ENCODE results near the gene SLC6A18. TPM values are rescaled to one million over a fixed set of nuclear protein-coding genes. Genes with fewer than 3 reads are reported as not detected.

SLC6A18 gene
- total RNA-seq, 1 experiment from 2014 or later, result not detected

DNA sequence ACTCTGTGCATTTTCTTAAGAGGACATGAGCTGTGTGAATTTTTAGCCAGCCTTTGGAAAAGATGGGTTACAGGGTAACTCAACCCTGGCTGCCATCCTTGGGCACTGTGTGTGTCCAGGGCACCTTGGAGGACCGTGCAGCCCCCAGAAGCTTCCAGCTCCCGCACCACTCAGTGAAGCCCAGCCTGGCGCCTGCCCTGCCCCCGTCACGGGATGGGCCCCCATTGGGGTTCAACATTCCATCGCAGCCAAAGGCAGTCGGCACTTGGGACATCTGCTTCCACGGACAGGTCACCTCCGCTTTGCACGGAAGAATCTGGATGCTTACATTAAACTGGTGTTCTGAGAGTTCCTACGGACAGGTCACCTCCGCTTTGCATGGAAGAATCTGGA lies 1.9 kb upstream of the SLC6A18 start:
- Mint-ChIP-seq H3K4me1 (ENCODE audit: low read depth, unreplicated experiment) (no peaks in the 10 kb centered on the region), H3K27ac (ENCODE audit: unreplicated experiment) (no peak overlapping the region), H3K9me3 (ENCODE audit: low read depth, unreplicated experiment) (peaks cover 4% of the 10 kb centered on the region), H3K36me3 (ENCODE audit: insufficient read depth, unreplicated experiment) (no peaks in the 10 kb centered on the region), H3K4me3 (ENCODE audit: low read depth, unreplicated experiment) (no peak overlapping the region), H3K27me3 (ENCODE audit: unreplicated experiment) (peaks cover 59% of the 10 kb centered on the region)
- TF ChIP-seq, protein P1, sequence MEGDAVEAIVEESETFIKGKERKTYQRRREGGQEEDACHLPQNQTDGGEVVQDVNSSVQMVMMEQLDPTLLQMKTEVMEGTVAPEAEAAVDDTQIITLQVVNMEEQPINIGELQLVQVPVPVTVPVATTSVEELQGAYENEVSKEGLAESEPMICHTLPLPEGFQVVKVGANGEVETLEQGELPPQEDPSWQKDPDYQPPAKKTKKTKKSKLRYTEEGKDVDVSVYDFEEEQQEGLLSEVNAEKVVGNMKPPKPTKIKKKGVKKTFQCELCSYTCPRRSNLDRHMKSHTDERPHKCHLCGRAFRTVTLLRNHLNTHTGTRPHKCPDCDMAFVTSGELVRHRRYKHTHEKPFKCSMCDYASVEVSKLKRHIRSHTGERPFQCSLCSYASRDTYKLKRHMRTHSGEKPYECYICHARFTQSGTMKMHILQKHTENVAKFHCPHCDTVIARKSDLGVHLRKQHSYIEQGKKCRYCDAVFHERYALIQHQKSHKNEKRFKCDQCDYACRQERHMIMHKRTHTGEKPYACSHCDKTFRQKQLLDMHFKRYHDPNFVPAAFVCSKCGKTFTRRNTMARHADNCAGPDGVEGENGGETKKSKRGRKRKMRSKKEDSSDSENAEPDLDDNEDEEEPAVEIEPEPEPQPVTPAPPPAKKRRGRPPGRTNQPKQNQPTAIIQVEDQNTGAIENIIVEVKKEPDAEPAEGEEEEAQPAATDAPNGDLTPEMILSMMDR (IDR thresholded peaks at IDR 0.05; ENCODE audit: unreplicated experiment), result no peak
- DNase-seq, result no peak
- CTCF ChIA-PET, result no interaction called here
- intact Hi-C loops (cut with micrococcal nuclease; ENCODE audit: unreplicated experiment), result no loop called here
- no TSS peak for BruUV-seq (replicated peaks)

DNA sequence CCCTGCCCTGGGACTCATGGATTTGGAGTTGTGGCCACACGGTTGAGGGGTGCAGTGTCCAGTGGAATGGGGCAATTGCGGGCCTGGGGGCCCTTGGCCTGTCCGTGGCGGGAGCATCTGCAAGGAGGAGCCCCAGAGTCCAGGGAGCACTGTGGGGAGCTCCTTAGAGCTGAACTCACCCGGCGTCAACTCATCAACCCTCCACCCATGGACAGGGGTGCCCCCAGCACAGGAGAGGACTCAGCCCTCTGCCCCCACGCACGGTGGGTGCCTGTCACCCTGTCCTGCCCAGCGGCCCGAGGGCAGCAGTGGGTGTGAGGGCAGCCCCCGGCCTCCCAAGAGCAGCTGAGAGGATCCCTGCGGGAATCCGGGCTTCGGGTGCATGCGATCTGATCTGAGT lies 550 bp upstream of the SLC6A18 start:
- BruUV-seq (replicated peaks), result no TSS peak

DNA sequence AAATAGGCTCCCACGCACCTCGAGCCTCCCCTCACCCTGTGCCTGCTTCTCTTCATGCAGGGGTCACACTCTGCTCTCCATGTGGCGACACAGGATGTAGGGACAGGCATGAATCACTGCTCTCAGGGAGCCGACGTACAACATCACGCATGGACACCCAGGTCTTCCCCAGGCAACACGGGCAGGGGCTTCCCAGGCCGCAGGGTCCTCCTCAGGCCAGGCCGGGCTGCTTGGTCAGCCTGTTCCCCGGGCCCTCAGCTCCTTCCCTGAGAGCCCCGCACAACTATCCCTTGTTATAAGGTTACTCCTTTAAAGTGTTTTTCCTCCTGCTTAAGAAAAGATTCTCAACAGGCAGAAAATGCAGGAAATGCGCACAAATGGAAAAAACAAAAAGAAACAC lies 1.1 kb downstream of the SLC6A18 start:
- Mint-ChIP-seq H3K27me3 (ENCODE audit: unreplicated experiment) (peaks cover 66% of the 10 kb centered on the region), H3K36me3 (ENCODE audit: insufficient read depth, unreplicated experiment) (peaks cover 4% of the 10 kb centered on the region), H3K4me3 (ENCODE audit: low read depth, unreplicated experiment) (no peak overlapping the region), H3K4me1 (ENCODE audit: low read depth, unreplicated experiment) (no peaks in the 10 kb centered on the region), H3K27ac (ENCODE audit: unreplicated experiment) (no peak overlapping the region), H3K9me3 (ENCODE audit: low read depth, unreplicated experiment) (peaks cover 4% of the 10 kb centered on the region)
- DNase-seq, result no peak
- CTCF ChIA-PET, result no interaction called here
- no TSS peak for BruUV-seq (replicated peaks)
- TF ChIP-seq, protein P1 (IDR thresholded peaks at IDR 0.05; ENCODE audit: unreplicated experiment), result no peak
- intact Hi-C loops (cut with micrococcal nuclease; ENCODE audit: unreplicated experiment), result no loop called here

More for the DNA sequence above, 550 bp upstream of the SLC6A18 start:
- no peak for DNase-seq
- Mint-ChIP-seq H3K4me3 (ENCODE audit: low read depth, unreplicated experiment) (no peak overlapping the region), H3K4me1 (ENCODE audit: low read depth, unreplicated experiment) (no peaks in the 10 kb centered on the region), H3K36me3 (ENCODE audit: insufficient read depth, unreplicated experiment) (peaks cover 4% of the 10 kb centered on the region), H3K27me3 (ENCODE audit: unreplicated experiment) (peaks cover 59% of the 10 kb centered on the region), H3K27ac (ENCODE audit: unreplicated experiment) (no peak overlapping the region), H3K9me3 (ENCODE audit: low read depth, unreplicated experiment) (peaks cover 4% of the 10 kb centered on the region)
- TF ChIP-seq, protein P1 (IDR thresholded peaks at IDR 0.05; ENCODE audit: unreplicated experiment), result no peak
- CTCF ChIA-PET, result no interaction called here
- intact Hi-C loops (cut with micrococcal nuclease; ENCODE audit: unreplicated experiment), result no loop called here

DNA sequence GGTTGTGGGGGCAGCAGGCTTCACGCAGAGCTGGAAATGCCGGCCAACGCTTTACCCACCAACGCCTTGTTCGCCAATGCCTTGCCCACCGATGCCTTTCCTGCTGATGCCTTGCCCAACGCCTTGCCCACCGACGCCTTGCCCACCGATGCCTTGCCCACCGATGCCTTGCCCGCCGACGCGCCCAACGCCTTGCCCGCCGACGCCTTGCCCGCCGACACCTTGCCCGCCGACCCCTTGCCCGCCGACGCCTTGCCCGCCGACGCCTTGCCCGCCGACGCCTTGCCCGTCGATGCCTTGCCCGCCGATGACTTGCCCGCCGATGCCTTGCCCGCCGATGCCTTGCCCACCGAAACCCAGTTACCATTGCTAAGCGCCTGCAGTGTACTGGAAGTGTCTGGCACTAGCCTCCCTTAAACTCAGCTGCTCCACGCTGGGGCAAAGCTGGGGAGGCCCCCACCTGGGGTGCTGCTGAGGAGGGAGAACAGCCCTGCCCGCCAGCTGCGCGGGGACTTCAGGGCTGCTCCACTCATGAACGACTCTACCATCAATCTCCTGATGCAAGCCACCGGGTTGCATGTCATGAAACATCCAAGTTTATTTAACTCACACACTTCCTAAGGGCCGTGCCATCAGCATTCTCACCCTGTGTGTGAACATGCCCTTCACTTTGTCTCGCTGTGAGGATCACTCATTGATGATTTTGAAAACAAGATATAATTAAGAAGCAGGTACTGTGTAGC lies 1.8 kb downstream of the SLC6A18 start:
- intact Hi-C loops (cut with micrococcal nuclease; ENCODE audit: unreplicated experiment), result no loop called here
- no peak overlapping the region for H3K4me3 Mint-ChIP-seq (ENCODE audit: low read depth, unreplicated experiment)
- H3K4me1 Mint-ChIP-seq (ENCODE audit: low read depth, unreplicated experiment), result no peaks in the 10 kb centered on the region
- peaks cover 4% of the 10 kb centered on the region for H3K9me3 Mint-ChIP-seq (ENCODE audit: low read depth, unreplicated experiment)
- DNase-seq, result no peak
- H3K27ac Mint-ChIP-seq (ENCODE audit: unreplicated experiment), result no peak overlapping the region
- TF ChIP-seq, protein P1 (IDR thresholded peaks at IDR 0.05; ENCODE audit: unreplicated experiment), result no peak
- peaks cover 4% of the 10 kb centered on the region for H3K36me3 Mint-ChIP-seq (ENCODE audit: insufficient read depth, unreplicated experiment)
- BruUV-seq (replicated peaks), result no TSS peak
- CTCF ChIA-PET, result no interaction called here
- H3K27me3 Mint-ChIP-seq (ENCODE audit: unreplicated experiment), result peaks cover 66% of the 10 kb centered on the region
